Small intestine (tissue), 16 donors: ENCODE measurements around the gene UBALD1. TPM values are rescaled to one million over a fixed set of nuclear protein-coding genes. Genes with fewer than 3 reads are reported as not detected.

Source experiments
- DNase-seq, 2 donors: peaks; one replicate each; pipeline versions ENCODE4 v3.0.0 to v3.0.0-alpha.2; 2013
- FAIRE-seq: peaks from 2 replicates; lab custom pipeline; 2012; peaks lifted over from hg19 to GRCh38; lab: Jason Lieb, UNC
- H3K27ac ChIP-seq, 3 donors: one replicate each; pipeline ENCODE4 v1.5.1; 2013; ENCODE audit warnings: low read length in 2 of 3, mild to moderate bottlenecking in 2 of 3, control low read depth in 1 of 3, inconsistent platforms in 1 of 3, low read depth in 1 of 3, moderate library complexity in 1 of 3
- H3K27me3 ChIP-seq, 3 donors: one replicate each; pipeline ENCODE4 v1.6.1; 2013; ENCODE audit warnings: low read length in 3 of 3, inconsistent platforms in 1 of 3; ENCODE audit not compliant: control insufficient read depth in 3 of 3, insufficient read depth in 3 of 3
- H3K36me3 ChIP-seq, 3 donors: one replicate each; pipeline ENCODE4 v1.6.1; 2013; ENCODE audit warnings: low read length in 3 of 3, inconsistent platforms in 1 of 3, low read depth in 1 of 3, mild to moderate bottlenecking in 1 of 3, moderate library complexity in 1 of 3; ENCODE audit not compliant: control insufficient read depth in 3 of 3, insufficient read depth in 2 of 3
- H3K4me1 ChIP-seq, 3 donors: one replicate each; pipeline ENCODE4 v1.6.1; 2013; ENCODE audit warnings: low read length in 2 of 3, inconsistent platforms in 1 of 3, low read depth in 1 of 3, mild to moderate bottlenecking in 1 of 3, moderate library complexity in 1 of 3; ENCODE audit not compliant: control insufficient read depth in 3 of 3, insufficient read depth in 2 of 3
- H3K4me3 ChIP-seq, 3 donors: one replicate each; pipeline ENCODE4 v1.5.1; 2013; ENCODE audit warnings: low read length in 3 of 3, control low read depth in 1 of 3, inconsistent platforms in 1 of 3, low read depth in 1 of 3, mild to moderate bottlenecking in 1 of 3, moderate library complexity in 1 of 3
- H3K9me3 ChIP-seq, 2 donors: one replicate each; pipeline ENCODE4 v1.6.1; 2013; ENCODE audit warnings: low read depth in 1 of 2, low read length in 1 of 2; ENCODE audit not compliant: control insufficient read depth in 2 of 2, insufficient read depth in 1 of 2
- WGBS, 3 donors: extraction: QIAGEN DNeasy Blood & Tissue Kit; methylation state at CpG; one replicate each; pipeline ENCODE4 v1.1.7; 2013; 5-methylcytosine and 5-hydroxymethylcytosine counted together
- long read RNA-seq, 10 donors: transcript quantifications; one replicate each; lab custom pipeline, GENCODE V29; 2026
- polyA plus RNA-seq, 4 donors: library from polyadenylated mRNA; stranded (reverse) in 3 of 4; unstranded in 1 of 4; fragments of 200-250 nt in 3 of 4; fragments of 120-200 nt in 1 of 4; gene quantifications; one replicate each; pipeline versions ENCODE4 v1.2.1 to v1.2.3, GENCODE V29; 2013
- donor health status: healthy with polysubstance abuse.
- donor health status: control.
- donor health status: control.
- donor health status: Bipolar disorder and iron deficiency.
- donor health status: healthy.

UBALD1 gene
- 10 to 100 TPM; 21.7 to 29.7 (median 26.6) TPM for polyA plus RNA-seq
- long read RNA-seq, donor 1: 0 reads
- long read RNA-seq, donor 2, partial matches to known transcripts: 0 of 6 reads
- long read RNA-seq, donor 2, other reads (novel, unspliced or antisense): 0 of 6 reads
- long read RNA-seq, donor 3, transcript UBALD1-205 (1 exons, 2,641 nt): major isoform, 17 of 20 reads
- long read RNA-seq, donor 3, partial matches to known transcripts: 0 of 20 reads
- long read RNA-seq, donor 3, other reads (novel, unspliced or antisense): 0 of 20 reads
- long read RNA-seq, donor 4: 0 reads
- long read RNA-seq, donor 5, partial matches to known transcripts: 0 of 5 reads
- long read RNA-seq, donor 5, other reads (novel, unspliced or antisense): 0 of 5 reads
- long read RNA-seq, donor 6, transcript UBALD1-205 (1 exons, 2,641 nt): major isoform, 8 of 14 reads
- long read RNA-seq, donor 6, transcript UBALD1-201 (3 exons, 1,413 nt): minor isoform, 5 of 14 reads
- long read RNA-seq, donor 6, partial matches to known transcripts: 0 of 14 reads
- long read RNA-seq, donor 6, other reads (novel, unspliced or antisense): 0 of 14 reads
- long read RNA-seq, donor 7, transcript UBALD1-205 (1 exons, 2,641 nt): minor isoform, 17 of 37 reads
- long read RNA-seq, donor 7, transcript UBALD1-201 (3 exons, 1,413 nt): major isoform, 19 of 37 reads
- long read RNA-seq, donor 7, partial matches to known transcripts: 0 of 37 reads
- long read RNA-seq, donor 7, other reads (novel, unspliced or antisense): 0 of 37 reads
- long read RNA-seq, donor 8, partial matches to known transcripts: 0 of 2 reads
- long read RNA-seq, donor 8, other reads (novel, unspliced or antisense): 0 of 2 reads
- long read RNA-seq, donor 9, partial matches to known transcripts: 0 of 8 reads
- long read RNA-seq, donor 9, other reads (novel, unspliced or antisense): 0 of 8 reads
- long read RNA-seq, donor 10, transcript UBALD1-201 (3 exons, 1,413 nt): major isoform, 11 of 19 reads
- long read RNA-seq, donor 10, transcript UBALD1-205 (1 exons, 2,641 nt): minor isoform, 8 of 19 reads
- long read RNA-seq, donor 10, partial matches to known transcripts: 0 of 19 reads
- long read RNA-seq, donor 10, other reads (novel, unspliced or antisense): 0 of 19 reads

DNA sequence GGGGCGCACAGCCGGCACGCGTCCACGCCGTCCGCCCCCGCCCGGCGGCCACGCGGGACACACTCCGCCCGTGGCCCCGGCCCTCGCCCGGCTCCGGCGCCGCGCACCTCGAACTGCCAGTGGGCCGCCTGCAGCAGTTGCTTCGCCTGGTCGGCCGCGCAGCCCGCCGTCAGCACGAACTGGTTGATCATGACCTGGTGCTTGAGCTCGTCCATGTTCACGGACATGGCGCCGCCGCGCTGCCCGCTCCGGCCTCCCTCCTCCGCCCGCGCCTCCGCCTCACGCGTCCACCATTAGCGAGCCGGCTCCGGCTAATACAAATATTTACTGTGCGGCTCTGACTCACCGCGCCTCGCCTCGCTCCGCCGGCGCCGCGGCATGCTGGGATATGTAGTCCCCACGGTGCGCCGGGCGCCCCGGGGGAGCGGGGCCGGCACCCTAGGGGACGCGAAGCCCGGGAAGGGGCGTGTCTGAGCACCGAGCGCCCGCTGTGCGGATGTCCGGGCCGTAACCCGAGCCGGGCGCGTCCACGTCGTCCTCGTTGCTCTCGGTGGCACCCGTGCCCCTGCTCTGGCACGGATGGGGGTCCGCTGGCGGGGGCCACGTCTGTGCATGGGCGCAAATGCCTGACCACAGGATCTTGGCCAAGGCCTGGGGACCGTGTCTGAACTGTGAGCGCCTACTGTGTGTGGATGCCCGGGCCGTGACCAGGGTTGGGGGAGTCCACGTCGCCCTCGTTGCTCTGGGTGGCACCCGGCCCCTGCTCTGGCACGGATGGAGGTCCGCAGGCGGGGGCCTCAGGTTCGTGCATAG lies at the start of gene UBALD1:
Gene UBALD1 (minus strand): TSS at position 318 of the 813 bp plus-strand sequence. CDS start 91 bp downstream, at position 227.
- H3K27ac ChIP-seq: peak within 1 kb of the TSS; percentile 82 to 92 (median 87)
- H3K4me3 ChIP-seq: peak within 1 kb of the TSS; percentile 76 to 86 (median 78)
- no peak for FAIRE-seq
- H3K36me3 ChIP-seq: peaks cover 0 to 42% (median 0%) of the 10 kb centered on the region in 3 donors
- peaks cover 9 to 71% (median 14%) of the 10 kb centered on the region in 3 donors for H3K4me1 ChIP-seq
- WGBS, 3 donors: 8 to 14% (median 11%) methylated on average over 82 to 100 of the region's 100 CpGs
- no peaks in the 10 kb centered on the region for H3K27me3 ChIP-seq
- peak; percentile 89 to 95 for DNase-seq
- no peaks in the 10 kb centered on the region for H3K9me3 ChIP-seq

GRCh38 chr16:4663777-4664465 lies 49.2 kb upstream of the UBALD1 start:
- Histone ChIP-seq H3K36me3 (peaks cover 11 to 98% (median 12%) of the 10 kb centered on the region in 3 donors), H3K27me3 (no peaks in the 10 kb centered on the region), H3K4me1 (peaks cover 9 to 75% (median 12%) of the 10 kb centered on the region in 3 donors), H3K9me3 (no peaks in the 10 kb centered on the region), H3K27ac (peak overlapping the region; percentile 82 to 92 (median 91)), H3K4me3 (no peak overlapping the region)
- FAIRE-seq: no peak
- DNase-seq: peak; percentile 63 to 82
- 62 to 69% (median 64%) methylated on average over 25 of the region's 25 CpGs for WGBS, 3 donors

GRCh38 chr16:4663465-4663776 lies 48.7 kb upstream of the UBALD1 start:
- H3K36me3 ChIP-seq: peaks cover 10 to 98% (median 11%) of the 10 kb centered on the region in 3 donors
- no peak overlapping the region for H3K4me3 ChIP-seq
- no peaks in the 10 kb centered on the region for H3K27me3 ChIP-seq
- H3K9me3 ChIP-seq: no peaks in the 10 kb centered on the region
- DNase-seq: peak in 1 of 2 donors; percentile 26
- 55 to 63% (median 58%) methylated on average over 5 of the region's 5 CpGs for WGBS, 3 donors
- peaks cover 9 to 80% (median 12%) of the 10 kb centered on the region in 3 donors for H3K4me1 ChIP-seq
- peak overlapping the region; percentile 82 to 92 (median 91) for H3K27ac ChIP-seq
- FAIRE-seq: no peak

DNA sequence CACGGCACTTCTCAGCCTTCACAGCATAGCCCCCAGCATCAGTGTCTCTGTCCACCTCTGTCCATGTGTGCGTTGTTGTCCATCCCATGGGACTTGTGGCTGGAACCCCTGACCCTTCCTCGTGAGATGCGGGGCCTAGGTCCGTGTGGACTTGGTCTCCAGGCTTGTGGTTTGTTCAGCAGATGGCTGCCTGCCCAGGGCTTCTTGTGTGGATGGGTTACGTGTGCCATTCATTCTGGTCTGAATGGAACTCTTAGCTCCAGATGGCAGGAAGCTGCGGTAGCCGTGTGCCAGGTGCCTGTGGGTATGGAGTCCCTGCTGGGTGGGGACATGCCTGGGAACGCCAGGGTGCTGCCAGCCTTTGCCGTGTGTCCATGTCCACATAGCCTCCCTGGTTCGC lies 47.0 kb upstream of the UBALD1 start:
- peaks cover 3 to 98% (median 10%) of the 10 kb centered on the region in 3 donors for H3K36me3 ChIP-seq
- peak overlapping the region in 1 of 3 donors; percentile 86 for H3K27ac ChIP-seq
- no peak for FAIRE-seq
- no peaks in the 10 kb centered on the region for H3K9me3 ChIP-seq
- no peak overlapping the region for H3K4me3 ChIP-seq
- H3K4me1 ChIP-seq: peaks cover 9 to 83% (median 12%) of the 10 kb centered on the region in 3 donors
- no peaks in the 10 kb centered on the region for H3K27me3 ChIP-seq
- no peak for DNase-seq
- WGBS, 3 donors: 80 to 86% (median 81%) methylated on average over 11 of the region's 11 CpGs

DNA sequence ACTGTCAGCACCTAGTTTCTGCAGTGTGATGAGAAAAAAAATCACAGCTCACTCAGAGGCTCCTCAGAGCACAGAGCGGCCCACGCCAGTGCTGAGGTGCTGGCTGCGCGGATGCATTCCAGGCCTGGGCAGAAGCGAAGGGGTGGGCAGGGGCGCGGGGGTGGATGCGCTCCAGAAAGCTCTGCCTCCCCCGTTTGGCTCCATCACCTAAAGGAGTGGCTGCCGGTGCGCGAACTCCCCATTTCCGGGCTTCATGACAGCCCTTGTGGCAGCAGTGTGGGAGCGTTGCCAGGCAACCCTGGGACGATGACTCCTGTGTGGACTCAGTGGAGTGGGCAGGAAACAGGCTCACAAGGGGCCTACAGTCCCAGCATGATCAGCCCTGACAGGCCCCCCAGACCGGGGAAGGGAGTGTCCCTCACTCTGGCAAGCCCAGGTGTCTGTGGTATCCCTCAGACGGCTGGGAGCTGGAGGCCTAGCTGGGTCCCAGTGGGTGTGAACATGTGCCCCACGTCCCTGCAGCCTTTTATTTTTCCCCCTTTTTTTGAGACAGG lies 45.8 kb upstream of the UBALD1 start:
- WGBS, 3 donors: 56 to 72% (median 66%) methylated on average over 18 of the region's 18 CpGs

DNA sequence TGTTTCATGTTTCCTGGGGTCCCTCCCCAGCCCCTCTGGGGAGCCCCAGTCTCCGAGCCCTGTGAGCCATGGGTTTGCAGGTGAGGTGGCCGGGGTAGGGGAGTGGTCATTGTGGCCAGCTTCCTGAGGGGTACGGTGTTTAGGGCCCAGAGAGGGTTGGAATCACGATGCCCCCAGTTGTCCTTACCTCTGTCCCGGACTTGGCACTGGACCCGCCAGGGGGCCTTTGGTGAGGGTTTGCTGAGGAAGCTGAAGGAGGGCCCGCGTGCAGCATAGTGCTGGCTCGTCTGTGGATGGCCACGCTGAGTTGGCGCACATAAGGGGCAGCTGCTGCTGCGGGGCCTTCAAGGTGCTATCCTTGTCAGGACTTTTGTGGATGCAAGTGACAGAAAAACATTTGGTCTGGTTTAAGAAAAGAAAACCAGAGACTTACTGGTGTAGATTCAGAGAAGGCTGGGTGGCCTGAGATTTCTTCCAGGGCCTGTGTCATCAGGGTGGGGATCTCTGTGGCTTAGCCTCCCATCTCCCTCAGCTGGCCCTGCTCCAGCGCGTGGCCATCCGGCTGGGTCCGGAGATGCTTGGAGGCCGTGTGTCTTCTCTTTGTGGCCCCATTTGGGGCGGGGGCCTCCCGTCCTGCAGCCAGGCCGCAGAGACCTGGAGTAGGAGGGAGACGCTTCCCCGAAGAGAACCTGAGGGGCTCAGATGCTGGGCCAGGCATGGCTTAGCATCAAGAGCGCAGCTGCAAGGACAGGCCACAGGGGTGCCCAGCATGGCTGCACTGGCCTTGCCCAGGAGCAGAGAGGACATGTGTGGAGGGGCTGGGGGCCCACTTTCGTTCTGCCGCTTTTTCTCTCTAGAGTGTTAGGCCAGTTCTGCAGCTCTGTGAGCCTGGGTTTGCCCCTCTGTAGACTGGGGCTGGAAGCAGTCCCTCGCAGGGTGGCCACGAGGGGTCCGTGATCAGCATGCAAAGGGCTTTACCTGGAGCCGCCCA lies 45.0 kb upstream of the UBALD1 start:
- Histone ChIP-seq H3K4me3 (no peak overlapping the region), H3K36me3 (peaks cover 6 to 98% (median 8%) of the 10 kb centered on the region in 3 donors), H3K27ac (peak overlapping the region in 1 of 3 donors; percentile 86), H3K4me1 (peaks cover 5 to 89% (median 9%) of the 10 kb centered on the region in 3 donors), H3K9me3 (no peaks in the 10 kb centered on the region), H3K27me3 (no peaks in the 10 kb centered on the region)
- 92 to 95% (median 94%) methylated on average over 29 of the region's 29 CpGs for WGBS, 3 donors
- no peak for DNase-seq
- FAIRE-seq: no peak

More for the DNA sequence above, 45.8 kb upstream of the UBALD1 start:
- peak overlapping the region in 2 of 3 donors; percentile 29 to 86 for H3K27ac ChIP-seq
- no peaks in the 10 kb centered on the region for H3K27me3 ChIP-seq
- peaks cover 6 to 98% (median 8%) of the 10 kb centered on the region in 3 donors for H3K36me3 ChIP-seq
- no peaks in the 10 kb centered on the region for H3K9me3 ChIP-seq
- FAIRE-seq (no peak), DNase-seq (peak; percentile 48 to 91)
- no peak overlapping the region for H3K4me3 ChIP-seq
- H3K4me1 ChIP-seq: peaks cover 9 to 88% (median 10%) of the 10 kb centered on the region in 3 donors
